H1 (cell line): ENCODE results near the gene CACNA1A. TPM values are rescaled to one million over a fixed set of nuclear protein-coding genes. Genes with fewer than 3 reads are reported as not detected.

Source experiments
- ASH2L ChIP-seq: fragments of 200-600, 300-600 bp; sonication (generic); IDR thresholded peaks from one replicate; pipeline ENCODE4 v1.7.1; 2017; ENCODE audit warnings: low read length
- CBX8 ChIP-seq: fragments of 300-800, 300-1000 bp; sonication (generic); IDR thresholded peaks from 2 replicates; pipeline ENCODE4 v1.7.1; 2016; ENCODE audit warnings: low read depth, low read length, borderline replicate concordance
- CEBPB ChIP-seq: IDR thresholded peaks from 2 replicates; pipeline ENCODE4 v1.6.1; 2012; ENCODE audit warnings: low read depth, low read length
- EGR1 ChIP-seq: IDR thresholded peaks from 2 replicates; pipeline ENCODE4 v1.6.1; 2011; ENCODE audit warnings: low read depth, low read length, borderline replicate concordance
- polyA plus RNA-seq, 7 experiments: library from polyadenylated mRNA; depleted of rRNA in 3 of 7; stranded (reverse) in 5 of 7; unstranded in 2 of 7; fragments of >200 nt in 5 of 7; fragments of 200-250 nt in 2 of 7; gene quantifications; 1 replicate in 5 of 7; 2 replicates in 1 of 7; 4 replicates in 1 of 7; pipeline versions ENCODE4 v1.2.1 to v1.2.3, GENCODE V29; 2011 to 2013; ENCODE audit warnings: missing spikeins in 2 of 7, mixed read lengths in 2 of 7
- total RNA-seq: library from RNA; stranded (reverse); fragmentation: NEBNext Ultra II Directional; extraction: Animal tissue kit (Norgen Biotek cat#: 25700); gene quantifications from 2 replicates; pipeline ENCODE4 v1.2.1, GENCODE V29; 2021

CACNA1A gene
- total and polyA plus RNA-seq, 2 of the 8 experiments (the other 6 are each of a cell fraction or from before 2014, with no cell fraction given): 10.7 to 25.3 TPM

DNA sequence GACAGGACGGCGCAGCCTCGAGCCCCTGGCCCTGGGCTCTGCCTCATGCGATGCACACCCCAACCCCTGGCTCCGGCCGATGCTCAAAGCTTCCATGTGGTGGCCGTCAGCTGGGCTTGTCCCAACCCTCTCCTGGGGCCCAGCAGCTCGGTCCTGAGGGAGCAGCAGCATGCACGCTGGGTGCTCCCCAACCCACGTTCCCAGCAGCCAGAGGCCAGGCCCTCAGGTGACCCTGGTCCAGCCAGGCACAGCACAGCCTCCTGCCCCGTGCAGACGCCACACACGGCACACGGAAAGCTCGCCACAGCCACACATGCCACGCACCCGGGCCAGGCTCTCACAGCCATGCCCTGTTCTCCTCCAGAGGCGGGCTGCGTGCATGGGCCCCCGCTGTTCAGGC is 295.3 kb downstream of the CACNA1A start (continued):
- TF ChIP-seq CBX8: no peak
- no peak for TF ChIP-seq EGR1
- no peak for TF ChIP-seq CEBPB
- TF ChIP-seq ASH2L: no peak
